HG03575 (cell line): ENCODE measurements around the gene ERV3-1.
"Not testable (repeated sequence)": the region's sequence is repeated elsewhere in the genome, so short reads cannot be mapped to it uniquely, and the experiment has no call there.

Source experiments
- ATAC-seq: cut with Tn5 transposase; IDR thresholded peaks from one replicate; pipeline ENCODE4 v1.9.1; 2021; ENCODE audit not compliant: unreplicated experiment, insufficient number of reproducible peaks, low FRiP score; ENCODE audit errors: extremely low read depth

Gene ERV3-1

DNA sequence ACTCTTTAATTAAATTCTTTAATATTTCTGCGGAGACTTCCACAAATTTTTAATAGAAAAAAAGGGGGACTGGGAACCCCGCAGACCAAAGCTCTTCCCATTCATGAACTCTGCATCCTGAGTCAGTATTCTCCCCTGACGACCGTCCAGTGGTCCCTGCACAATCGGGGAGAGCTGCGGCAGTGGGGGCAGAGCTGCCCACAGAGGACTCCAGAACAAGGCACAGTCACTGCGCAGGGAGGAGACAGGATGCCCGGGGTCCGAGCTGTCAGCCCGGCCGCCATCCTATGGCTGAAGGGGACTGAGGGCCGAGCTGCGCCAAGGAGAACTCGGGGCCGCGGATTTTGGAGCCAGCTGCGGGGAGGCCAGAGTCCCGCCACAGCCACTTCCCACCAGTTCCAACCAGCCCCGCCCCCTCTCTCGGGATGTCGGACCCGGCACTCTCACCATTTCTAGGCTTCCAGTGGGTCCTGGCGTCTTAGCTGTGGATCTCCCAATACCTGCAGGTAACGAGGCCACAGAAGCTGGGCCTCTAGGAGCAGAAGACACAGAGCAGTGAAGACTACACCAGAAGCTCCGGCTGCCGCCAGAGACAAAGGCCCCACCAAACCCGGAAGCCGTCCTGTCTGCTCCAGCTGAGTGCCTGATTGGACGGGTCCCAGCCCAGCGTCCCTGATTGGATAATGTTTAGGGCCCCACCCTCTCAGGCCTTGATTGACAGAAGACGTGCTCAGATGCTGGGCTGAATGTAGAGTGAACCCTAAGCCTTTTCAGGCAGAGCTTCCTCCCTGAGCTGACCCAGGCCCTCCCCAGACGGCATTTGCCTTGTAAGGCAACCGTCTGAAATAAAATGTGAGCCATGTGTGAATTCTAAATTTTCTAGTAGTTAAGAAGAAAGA lies at the start of gene ERV3-1:
Gene ERV3-1 (minus strand): TSS at position 594 of the 899 bp plus-strand sequence. CDS start 13,661 bp downstream, outside the sequence.
- ATAC-seq: peak; percentile 99

DNA sequence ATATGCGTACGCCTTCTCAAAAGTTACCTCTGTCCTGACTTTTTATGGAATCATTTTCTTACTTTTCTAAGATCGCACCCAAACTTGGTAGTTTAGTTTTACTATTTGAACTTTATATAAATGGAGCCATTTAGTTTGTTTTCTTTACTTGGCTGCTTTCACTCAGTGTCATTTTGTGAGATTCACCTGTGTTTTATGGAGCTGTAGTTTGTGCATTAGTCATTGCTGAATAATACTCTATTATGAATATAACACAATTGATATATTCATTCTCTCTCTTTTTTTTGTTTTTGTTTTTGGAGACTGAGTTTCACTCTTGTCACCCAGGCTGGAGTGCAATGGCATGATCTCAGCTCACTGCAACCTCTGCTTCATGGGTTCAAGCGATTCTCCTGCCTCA lies 49.3 kb upstream of the ERV3-1 start:
- not testable (repeated sequence) for ATAC-seq

DNA sequence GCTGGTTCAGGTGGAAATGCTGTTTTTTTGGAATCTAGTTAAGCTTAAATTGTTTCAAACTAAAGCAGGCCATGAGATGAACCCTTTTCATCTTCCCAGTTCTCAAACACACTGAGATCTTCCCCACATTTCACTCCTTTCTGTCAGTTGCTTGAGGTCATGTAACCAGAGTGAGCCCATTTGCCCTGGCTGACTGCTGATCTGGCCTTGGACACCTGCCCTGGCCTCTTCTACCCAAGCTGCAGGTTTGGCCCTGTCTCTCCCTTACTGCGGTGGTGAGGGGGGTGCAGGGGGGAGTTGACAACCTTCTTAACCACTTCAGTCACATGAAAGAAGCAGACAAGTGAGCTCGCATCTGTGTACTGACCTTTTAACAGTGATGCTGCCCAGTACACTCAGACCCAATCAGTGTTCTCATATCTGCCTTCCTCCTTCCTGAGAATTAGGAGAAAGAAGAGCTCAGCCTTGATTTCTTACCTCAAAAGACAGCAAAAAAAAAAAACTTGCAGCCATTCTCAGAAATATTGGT lies 48.0 kb upstream of the ERV3-1 start:
- not testable (repeated sequence) for ATAC-seq

GRCh38 chr7:65051654-65052053 lies 45.2 kb upstream of the ERV3-1 start:
- not testable (repeated sequence) for ATAC-seq

DNA sequence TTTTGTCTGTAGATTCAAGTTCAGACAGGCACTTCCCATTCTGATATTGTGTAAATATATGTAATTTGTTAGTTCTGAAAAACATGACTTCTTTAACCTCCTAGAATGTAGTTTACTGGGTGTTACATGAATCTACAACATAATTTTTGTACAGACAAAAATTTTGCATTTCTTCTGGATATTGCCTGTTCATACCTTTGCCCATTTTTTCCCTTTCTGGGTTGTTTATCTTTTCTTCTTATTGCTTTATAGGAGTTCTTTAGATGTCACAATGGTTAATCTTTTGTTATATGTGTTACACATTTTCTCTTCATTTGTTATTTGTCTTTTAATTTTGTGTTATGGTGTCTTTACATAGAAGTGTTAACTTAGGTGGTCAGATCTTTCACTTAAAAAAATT lies 44.7 kb upstream of the ERV3-1 start:
- not testable (repeated sequence) for ATAC-seq

DNA sequence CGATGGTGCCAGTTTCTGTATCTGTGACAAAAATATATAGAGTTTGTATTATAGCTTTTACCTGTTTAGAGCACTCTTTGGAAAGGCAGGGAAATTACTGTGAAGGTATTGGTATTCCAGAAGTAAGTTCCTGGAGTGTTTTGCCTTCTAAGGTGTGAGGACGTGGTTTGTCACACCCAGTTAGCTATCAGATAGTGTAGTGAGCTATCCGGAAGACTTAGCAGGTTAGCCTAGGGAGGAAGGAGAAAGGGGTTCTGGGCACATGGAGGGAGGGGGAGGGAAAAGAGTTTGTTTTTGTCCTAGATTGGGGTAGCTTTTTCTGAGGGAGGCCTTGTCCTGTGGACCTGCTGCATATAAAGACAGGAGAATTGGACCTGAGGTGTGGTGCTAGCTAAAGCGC lies 39.8 kb upstream of the ERV3-1 start:
- ATAC-seq: not testable (repeated sequence)

- ATAC-seq: not testable (repeated sequence)
Measured at GRCh38 chr7:65045589-65045988, 39.1 kb upstream of the ERV3-1 start.

- not testable (repeated sequence) for ATAC-seq
Measured at GRCh38 chr7:65038767-65039166, 32.3 kb upstream of the ERV3-1 start.

GRCh38 chr7:65037740-65038688 lies 31.5 kb upstream of the ERV3-1 start:
- ATAC-seq: peak; percentile 51

- not testable (repeated sequence) for ATAC-seq
Measured at GRCh38 chr7:65036526-65036925, 30.0 kb upstream of the ERV3-1 start.

DNA sequence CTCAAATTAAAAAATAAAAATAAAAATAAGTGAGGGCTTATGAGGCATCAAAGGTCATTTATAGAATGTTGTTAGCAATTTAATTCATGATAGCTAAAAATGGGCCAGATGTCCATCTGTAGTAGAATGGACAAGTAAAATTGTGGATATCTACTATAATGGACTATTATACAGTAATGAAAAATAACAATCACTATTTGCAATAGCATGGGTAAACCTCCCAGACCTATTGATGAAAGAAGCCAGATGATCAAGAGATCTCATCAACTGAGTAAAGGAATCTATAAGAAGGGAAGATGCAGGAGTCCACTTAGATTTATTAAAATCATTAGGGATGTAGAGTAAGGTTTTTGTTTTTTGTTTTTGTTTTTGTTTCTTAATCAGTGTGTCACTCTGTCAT lies 29.0 kb upstream of the ERV3-1 start:
- ATAC-seq: not testable (repeated sequence)

DNA sequence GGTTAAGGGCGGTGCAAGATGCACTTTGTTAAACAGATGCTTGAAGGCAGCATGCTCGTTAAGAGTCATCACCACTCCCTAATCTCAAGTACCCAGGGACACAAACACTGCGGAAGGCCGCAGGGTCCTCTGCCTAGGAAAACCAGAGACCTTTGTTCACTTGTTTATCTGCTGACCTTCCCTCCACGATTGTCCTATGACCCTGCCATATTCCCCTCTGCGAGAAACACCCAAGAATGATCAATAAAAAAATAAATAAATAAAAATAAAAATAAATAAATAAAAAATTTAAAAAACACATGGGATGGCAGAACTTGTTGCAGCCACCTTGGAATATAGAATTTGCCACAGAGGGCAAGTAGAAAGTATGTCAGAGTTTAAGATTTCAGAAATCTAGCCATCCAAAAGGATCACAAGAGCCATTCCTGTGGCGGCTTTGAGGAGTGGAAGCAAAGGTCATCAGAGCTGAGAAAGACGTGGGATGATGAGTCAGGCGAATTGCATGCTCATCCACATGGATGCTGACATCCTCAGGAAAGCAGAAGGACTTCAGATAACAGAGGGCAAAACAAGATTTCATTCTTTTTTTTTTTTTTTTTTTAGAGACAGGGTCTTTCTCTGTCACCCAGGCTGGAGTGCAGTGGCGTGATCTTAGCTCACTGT lies 27.8 kb upstream of the ERV3-1 start:
- ATAC-seq: not testable (repeated sequence)

- not testable (repeated sequence) for ATAC-seq
Measured at GRCh38 chr7:65033391-65033790, 26.9 kb upstream of the ERV3-1 start.

GRCh38 chr7:65025023-65025422 lies 18.5 kb upstream of the ERV3-1 start:
- not testable (repeated sequence) for ATAC-seq

- ATAC-seq: not testable (repeated sequence)
Measured at GRCh38 chr7:65020978-65021377, 14.5 kb upstream of the ERV3-1 start.

GRCh38 chr7:65009881-65010280 lies 3.4 kb upstream of the ERV3-1 start:
- not testable (repeated sequence) for ATAC-seq

DNA sequence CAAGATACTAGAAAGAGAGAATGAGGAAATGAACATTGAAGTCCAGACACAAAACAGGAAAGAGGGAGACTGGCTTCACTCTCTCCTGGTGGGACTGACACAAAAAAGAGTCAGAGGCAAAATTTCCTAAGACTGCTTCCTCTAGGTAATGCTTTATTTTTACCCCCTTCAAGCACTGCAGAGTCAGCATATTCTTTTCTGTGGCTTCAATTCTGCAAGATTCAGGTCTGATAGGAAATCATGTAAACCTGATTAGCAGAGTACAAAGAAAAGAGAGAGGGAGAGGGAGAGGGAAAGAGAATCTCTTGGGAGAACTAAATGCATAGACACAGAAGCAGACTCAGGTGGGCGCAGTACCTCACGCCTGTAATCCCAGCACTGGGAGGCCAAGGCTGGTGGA lies 2.9 kb upstream of the ERV3-1 start:
- ATAC-seq: not testable (repeated sequence)

DNA sequence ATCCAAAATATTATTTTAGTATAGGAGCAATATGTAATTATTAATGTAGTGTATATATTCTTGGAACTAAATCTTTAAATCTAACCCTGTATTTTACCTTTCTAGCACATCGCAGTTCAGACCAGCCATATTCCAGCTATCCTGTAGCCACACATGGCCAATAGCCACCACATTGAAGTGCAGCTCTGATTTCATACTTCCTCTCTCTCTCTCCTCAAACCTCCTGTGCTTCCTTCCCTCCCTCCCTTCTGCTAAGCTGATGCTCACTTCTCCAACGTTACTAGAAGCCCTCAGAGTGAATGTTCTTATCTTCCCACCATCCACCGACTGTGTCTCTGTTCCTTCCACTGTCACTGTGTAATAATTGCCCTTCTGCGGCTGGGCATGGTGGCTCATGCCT lies 549 bp upstream of the ERV3-1 start:
- not testable (repeated sequence) for ATAC-seq

- no peak for ATAC-seq
Measured at GRCh38 chr7:65004575-65004974, 1.9 kb downstream of the ERV3-1 start.
